HepG2 (cell line): ENCODE data around the gene TRIM66.

Source experiments
- ERF ChIP-seq: IDR thresholded peaks from 2 replicates; pipeline ENCODE4 v1.6.1; 2018; ENCODE audit warnings: missing biosample characterization, missing genetic modification reagents
- NFIB ChIP-seq: sonication (generic); formaldehyde crosslinking; IDR thresholded peaks from 2 replicates; pipeline ENCODE4 v1.9.0; 2021; ENCODE audit warnings: missing genetic modification reagents, mild to moderate bottlenecking, borderline replicate concordance
- POLR2A ChIP-seq, 2 experiments: IDR thresholded peaks; 2 replicates each; pipeline ENCODE4 v1.6.1; 2011; ENCODE audit warnings: low read depth in 2 of 2, low read length in 2 of 2, mild to moderate bottlenecking in 1 of 2, moderate library complexity in 1 of 2; ENCODE audit not compliant: insufficient read depth in 1 of 2
- SPEN ChIP-seq: sonication (generic); formaldehyde crosslinking; IDR thresholded peaks from 2 replicates; pipeline ENCODE4 v1.5.1; 2020; ENCODE audit warnings: low read depth, mild to moderate bottlenecking, missing genetic modification reagents
- SUZ12 ChIP-seq: fragments of 150-350 bp; IDR thresholded peaks from 2 replicates; pipeline ENCODE4 v1.6.1; 2014; ENCODE audit warnings: low read depth, low read length
- ZFP82 ChIP-seq: sonication (generic); formaldehyde crosslinking; IDR thresholded peaks from 2 replicates; pipeline ENCODE4 v1.5.1; 2020; ENCODE audit warnings: mild to moderate bottlenecking, missing genetic modification reagents, borderline replicate concordance
- TF ChIP-seq, protein P1 (sequence below): IDR thresholded peaks from 2 replicates; pipeline ENCODE4 v1.6.1; 2016; ENCODE audit warnings: missing biosample characterization, missing genetic modification reagents, low read depth
- TF ChIP-seq, protein P2 (sequence below): IDR thresholded peaks from 2 replicates; pipeline ENCODE4 v1.6.1; 2016; ENCODE audit warnings: low read depth, borderline replicate concordance
- TF ChIP-seq, protein P3 (sequence below): sonication (generic); formaldehyde crosslinking; IDR thresholded peaks from 2 replicates; pipeline ENCODE4 v1.4.0; 2020; ENCODE audit warnings: missing genetic modification reagents, borderline replicate concordance
- TF ChIP-seq, protein P4 (sequence below): sonication (generic); formaldehyde crosslinking; conservative IDR thresholded peaks from 2 replicates; pipeline ENCODE4 v1.4.0; 2020; ENCODE audit warnings: missing genetic modification reagents
- TF ChIP-seq, protein P5 (sequence below), 2 experiments: sonication (generic) in 1 of 2; formaldehyde crosslinking in 1 of 2; IDR thresholded peaks; 2 replicates each; pipeline versions ENCODE4 v1.5.1 to v1.6.1; 2011 to 2020; ENCODE audit warnings: borderline replicate concordance in 1 of 2, low read depth in 1 of 2, low read length in 1 of 2, mild to moderate bottlenecking in 1 of 2, missing genetic modification reagents in 1 of 2, moderate library complexity in 1 of 2
- TF ChIP-seq, protein P6 (sequence below): sonication (generic); formaldehyde crosslinking; IDR thresholded peaks from 2 replicates; pipeline ENCODE4 v1.5.0; 2020; ENCODE audit warnings: mild to moderate bottlenecking, missing genetic modification reagents, moderate library complexity

DNA sequence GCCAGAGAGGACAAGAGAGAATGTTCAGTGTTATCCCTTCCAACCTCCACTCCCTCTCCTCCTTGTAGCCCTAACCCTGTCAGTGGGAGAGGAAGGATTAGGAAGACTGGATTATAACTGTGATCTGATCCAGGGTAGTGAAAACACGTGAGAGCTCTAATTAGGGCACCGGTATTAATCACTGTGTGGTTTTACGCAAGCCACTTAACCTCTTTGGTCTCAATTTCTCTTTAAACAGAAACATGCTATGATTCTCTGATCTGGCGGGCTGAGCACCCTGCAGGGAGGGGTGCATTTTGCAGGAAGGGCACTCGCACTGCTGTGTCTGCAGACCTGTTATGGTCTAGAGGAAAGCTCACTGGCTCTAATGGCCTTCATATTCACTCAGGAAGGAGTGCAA lies 11.7 kb upstream of the TRIM66 start:
- TF ChIP-seq, protein P1, sequence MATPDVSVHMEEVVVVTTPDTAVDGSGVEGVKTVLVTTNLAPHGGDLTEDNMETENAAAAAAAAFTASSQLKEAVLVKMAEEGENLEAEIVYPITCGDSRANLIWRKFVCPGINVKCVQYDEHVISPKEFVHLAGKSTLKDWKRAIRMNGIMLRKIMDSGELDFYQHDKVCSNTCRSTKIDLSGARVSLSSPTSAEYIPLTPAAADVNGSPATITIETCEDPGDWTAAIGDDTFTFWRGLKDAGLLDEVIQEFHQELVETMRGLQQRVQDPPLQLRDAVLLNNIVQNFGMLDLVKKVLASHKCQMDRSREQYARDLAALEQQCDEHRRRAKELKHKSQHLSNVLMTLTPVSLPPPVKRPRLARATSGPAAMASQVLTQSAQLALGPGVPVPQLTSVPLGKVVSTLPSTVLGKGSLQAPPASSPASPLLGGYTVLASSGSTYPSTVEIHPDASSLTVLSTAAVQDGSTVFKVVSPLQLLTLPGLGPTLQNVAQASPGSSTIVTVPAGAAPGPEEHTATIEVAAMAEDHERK = no peak
- TF ChIP-seq, protein P2, sequence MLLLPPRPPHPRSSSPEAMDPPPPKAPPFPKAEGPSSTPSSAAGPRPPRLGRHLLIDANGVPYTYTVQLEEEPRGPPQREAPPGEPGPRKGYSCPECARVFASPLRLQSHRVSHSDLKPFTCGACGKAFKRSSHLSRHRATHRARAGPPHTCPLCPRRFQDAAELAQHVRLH (CRISPR knock-in tag) = no peak
- TF ChIP-seq, protein P3, sequence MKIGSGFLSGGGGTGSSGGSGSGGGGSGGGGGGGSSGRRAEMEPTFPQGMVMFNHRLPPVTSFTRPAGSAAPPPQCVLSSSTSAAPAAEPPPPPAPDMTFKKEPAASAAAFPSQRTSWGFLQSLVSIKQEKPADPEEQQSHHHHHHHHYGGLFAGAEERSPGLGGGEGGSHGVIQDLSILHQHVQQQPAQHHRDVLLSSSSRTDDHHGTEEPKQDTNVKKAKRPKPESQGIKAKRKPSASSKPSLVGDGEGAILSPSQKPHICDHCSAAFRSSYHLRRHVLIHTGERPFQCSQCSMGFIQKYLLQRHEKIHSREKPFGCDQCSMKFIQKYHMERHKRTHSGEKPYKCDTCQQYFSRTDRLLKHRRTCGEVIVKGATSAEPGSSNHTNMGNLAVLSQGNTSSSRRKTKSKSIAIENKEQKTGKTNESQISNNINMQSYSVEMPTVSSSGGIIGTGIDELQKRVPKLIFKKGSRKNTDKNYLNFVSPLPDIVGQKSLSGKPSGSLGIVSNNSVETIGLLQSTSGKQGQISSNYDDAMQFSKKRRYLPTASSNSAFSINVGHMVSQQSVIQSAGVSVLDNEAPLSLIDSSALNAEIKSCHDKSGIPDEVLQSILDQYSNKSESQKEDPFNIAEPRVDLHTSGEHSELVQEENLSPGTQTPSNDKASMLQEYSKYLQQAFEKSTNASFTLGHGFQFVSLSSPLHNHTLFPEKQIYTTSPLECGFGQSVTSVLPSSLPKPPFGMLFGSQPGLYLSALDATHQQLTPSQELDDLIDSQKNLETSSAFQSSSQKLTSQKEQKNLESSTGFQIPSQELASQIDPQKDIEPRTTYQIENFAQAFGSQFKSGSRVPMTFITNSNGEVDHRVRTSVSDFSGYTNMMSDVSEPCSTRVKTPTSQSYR (CRISPR knock-in tag) = no peak
- TF ChIP-seq, protein P4, sequence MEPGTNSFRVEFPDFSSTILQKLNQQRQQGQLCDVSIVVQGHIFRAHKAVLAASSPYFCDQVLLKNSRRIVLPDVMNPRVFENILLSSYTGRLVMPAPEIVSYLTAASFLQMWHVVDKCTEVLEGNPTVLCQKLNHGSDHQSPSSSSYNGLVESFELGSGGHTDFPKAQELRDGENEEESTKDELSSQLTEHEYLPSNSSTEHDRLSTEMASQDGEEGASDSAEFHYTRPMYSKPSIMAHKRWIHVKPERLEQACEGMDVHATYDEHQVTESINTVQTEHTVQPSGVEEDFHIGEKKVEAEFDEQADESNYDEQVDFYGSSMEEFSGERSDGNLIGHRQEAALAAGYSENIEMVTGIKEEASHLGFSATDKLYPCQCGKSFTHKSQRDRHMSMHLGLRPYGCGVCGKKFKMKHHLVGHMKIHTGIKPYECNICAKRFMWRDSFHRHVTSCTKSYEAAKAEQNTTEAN = no peak
- TF ChIP-seq ZFP82 (CRISPR knock-in tag) (no peak), ERF (CRISPR knock-in tag) (no peak), SUZ12 (no peak), NFIB (CRISPR knock-in tag) (no peak), POLR2A (IDR thresholded peaks at IDR 0.05; ENCODE audit: insufficient read depth in 1 of 2, low read depth in 2 of 2, low read length in 2 of 2) (peak in 1 of 2 experiments; percentile 65; a peak in 1 of 4 replicates), SPEN (no peak)
- TF ChIP-seq, protein P5, sequence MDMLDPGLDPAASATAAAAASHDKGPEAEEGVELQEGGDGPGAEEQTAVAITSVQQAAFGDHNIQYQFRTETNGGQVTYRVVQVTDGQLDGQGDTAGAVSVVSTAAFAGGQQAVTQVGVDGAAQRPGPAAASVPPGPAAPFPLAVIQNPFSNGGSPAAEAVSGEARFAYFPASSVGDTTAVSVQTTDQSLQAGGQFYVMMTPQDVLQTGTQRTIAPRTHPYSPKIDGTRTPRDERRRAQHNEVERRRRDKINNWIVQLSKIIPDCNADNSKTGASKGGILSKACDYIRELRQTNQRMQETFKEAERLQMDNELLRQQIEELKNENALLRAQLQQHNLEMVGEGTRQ (IDR thresholded peaks at IDR 0.05; ENCODE audit: low read depth, low read length) = no peak
- TF ChIP-seq, protein P5 (CRISPR knock-in tag; IDR thresholded peaks at IDR 0.05; ENCODE audit: borderline replicate concordance) = no peak
- TF ChIP-seq, protein P6, sequence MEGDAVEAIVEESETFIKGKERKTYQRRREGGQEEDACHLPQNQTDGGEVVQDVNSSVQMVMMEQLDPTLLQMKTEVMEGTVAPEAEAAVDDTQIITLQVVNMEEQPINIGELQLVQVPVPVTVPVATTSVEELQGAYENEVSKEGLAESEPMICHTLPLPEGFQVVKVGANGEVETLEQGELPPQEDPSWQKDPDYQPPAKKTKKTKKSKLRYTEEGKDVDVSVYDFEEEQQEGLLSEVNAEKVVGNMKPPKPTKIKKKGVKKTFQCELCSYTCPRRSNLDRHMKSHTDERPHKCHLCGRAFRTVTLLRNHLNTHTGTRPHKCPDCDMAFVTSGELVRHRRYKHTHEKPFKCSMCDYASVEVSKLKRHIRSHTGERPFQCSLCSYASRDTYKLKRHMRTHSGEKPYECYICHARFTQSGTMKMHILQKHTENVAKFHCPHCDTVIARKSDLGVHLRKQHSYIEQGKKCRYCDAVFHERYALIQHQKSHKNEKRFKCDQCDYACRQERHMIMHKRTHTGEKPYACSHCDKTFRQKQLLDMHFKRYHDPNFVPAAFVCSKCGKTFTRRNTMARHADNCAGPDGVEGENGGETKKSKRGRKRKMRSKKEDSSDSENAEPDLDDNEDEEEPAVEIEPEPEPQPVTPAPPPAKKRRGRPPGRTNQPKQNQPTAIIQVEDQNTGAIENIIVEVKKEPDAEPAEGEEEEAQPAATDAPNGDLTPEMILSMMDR = no peak
